Right ventricle myocardium superior (tissue), 1 donor: ENCODE results near the gene ITIH3. TPM values are rescaled to one million over a fixed set of nuclear protein-coding genes. Genes with fewer than 3 reads are reported as not detected.
A peak's percentile ranks its signal among the peaks of the same experiment; 100 is the strongest.

ENCODE experiments used
- ATAC-seq: fragments of 200-7000 bp; cut with Tn5 transposase; one replicate; pipeline ENCODE4 v1.9.1; 2020; ENCODE audit warnings: mild to moderate bottlenecking; ENCODE audit not compliant: poor library complexity
- DNase-seq: peaks from one replicate; pipeline ENCODE4 v3.0.0-alpha.2; 2020
- intact Hi-C: fragments of 100-400 bp; cut with DNase I; formaldehyde crosslinking; loops from one replicate; pipeline ENCODE4 v1.11.2; 2022
- total RNA-seq: library from RNA; stranded (reverse); fragmentation: NEBNext Ultra II Directional; extraction: Animal tissue kit (Norgen Biotek cat#: 25700); gene quantifications from one replicate; pipeline ENCODE4 v1.2.1, GENCODE V29; 2021
- donor health status: DM: no; HTN: yes; CAD: no; lungs with severe emphysema.

Gene ITIH3
- total RNA-seq, 1 donor from 2014 or later, result 0.35 TPM

DNA sequence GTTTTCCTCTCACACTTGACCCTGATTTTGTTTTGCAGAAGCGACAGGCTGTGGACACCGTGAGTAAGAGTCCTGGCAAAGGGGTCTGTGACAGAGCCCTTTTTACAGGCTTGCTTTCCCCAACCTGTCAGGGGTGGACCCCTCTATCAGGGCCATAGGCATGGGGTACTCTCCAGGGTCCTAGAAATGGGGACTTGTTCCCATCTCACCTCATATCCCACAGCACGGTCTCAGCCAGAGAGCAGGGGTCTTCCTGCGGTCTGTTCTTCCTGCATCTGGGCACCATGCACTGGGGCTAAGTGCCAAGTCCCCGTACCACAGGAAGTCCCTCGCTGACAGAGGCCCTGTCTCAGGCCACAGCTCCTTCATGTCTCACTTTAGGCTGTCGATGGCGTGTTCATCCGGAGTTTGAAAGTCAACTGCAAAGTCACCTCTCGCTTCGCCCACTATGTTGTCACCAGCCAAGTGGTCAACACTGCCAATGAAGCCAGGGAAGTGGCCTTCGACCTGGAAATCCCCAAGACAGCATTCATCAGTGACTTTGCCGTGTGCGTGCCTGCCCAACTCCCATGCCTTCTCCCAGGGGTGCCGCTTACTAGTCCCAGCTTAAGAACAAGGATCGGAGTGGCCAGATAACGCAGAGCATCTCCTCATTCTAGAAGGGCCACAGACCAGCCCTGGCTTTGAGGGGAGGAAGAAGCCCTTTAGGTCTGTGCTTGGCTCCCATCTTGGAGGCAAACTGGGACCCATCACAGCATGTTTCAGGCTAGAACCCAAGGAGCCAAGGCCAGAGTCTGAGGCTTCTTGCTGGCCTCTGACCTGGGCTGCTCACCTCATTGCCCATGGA, 16.4 kb upstream of the ITIH3 start:
- intact Hi-C loops, result no loop called here
- ATAC-seq, result no peak
- DNase-seq, result peak; percentile 30

DNA sequence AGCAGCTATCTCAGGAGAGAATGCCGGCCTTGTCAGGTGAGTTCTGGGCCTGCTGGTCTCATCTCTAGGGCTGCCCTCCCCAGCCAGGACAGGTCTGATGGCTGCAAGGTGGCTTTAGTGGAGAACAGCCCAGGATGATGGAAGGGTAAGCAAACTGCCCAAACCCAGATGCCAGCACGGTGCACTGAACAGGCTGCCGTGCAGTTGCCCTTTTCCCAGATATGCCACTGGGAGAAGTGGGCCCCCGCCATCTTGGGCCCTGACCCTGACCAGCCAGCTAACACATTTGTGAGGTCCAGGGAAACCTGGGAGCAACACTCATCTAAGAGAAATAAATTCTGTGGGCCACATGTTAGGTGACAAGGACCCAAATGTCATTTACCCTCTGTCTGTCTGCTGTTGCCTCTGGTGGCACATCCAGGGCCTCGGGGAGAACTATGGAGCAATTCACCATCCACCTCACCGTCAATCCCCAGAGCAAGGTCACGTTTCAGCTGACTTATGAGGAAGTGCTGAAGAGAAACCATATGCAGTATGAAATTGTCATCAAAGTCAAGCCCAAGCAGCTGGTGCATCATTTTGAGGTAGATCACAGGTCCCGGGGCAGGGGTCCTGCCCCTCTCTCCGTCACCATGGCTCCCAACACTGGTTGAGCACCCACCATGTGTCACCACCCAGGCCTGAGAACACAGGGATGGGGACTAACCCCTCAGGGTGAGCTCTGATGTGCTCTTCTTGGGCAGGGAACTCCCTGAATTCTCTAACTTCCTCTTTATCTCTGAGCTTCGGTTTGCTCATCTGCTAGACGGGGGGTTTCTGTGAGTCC, 15.4 kb upstream of the ITIH3 start:
- DNase-seq (peak; percentile 23), ATAC-seq (no peak)
- intact Hi-C loops, result no loop called here

DNA sequence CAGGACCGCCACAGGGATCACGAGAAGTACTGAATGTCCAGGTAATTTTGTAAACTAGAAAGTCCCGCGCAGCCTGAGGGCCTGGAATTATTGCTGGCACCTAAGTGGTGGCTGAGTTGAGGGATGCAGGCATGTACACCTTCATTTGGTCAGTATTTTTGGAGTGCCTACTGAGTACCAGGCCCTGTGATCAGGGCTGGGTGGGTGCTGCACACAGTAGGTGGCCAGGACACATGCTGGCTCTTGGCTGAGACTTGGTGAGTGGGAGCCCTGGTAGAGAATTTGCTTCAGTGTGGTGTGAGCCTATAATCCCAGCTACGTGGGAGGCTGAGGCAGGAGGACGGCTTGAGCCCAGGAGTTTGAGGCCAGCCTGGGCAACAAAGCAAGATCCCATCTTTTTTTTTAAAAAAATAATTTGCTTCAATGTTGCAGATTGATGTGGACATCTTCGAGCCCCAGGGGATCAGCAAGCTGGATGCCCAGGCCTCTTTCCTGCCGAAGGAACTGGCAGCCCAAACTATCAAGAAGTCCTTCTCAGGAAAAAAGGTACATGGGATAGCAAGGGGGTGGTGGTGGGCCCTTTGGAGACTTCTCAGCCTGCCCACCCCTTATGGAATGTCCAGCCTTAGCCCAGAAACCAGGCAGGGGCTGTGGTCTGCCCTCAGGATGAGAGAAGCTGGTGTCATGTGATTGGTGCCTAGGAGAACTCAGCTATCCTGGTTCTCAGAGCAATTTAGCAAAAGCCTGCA, 14.6 kb upstream of the ITIH3 start:
- ATAC-seq (no peak), DNase-seq (no peak)
- intact Hi-C loops, result no loop called here

DNA sequence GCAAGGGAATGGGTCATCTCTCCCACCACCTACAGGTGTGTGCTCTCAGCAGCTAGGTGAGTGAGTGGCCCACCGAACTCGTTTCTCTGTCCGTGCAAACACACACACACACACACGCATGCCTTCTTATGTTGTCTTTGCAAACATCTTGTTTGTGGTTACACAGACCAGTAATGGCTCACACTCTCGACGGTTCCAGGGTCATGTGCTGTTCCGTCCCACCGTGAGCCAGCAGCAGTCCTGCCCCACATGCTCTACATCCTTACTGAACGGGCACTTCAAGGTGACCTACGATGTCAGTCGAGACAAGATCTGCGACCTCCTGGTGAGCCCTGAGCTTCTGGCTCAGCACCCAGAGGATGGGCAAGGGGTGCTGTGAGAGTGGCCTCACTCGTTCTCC, 12.9 kb upstream of the ITIH3 start:
- peak; percentile 26 for DNase-seq
- intact Hi-C loops, result no loop called here
- no peak for ATAC-seq

DNA sequence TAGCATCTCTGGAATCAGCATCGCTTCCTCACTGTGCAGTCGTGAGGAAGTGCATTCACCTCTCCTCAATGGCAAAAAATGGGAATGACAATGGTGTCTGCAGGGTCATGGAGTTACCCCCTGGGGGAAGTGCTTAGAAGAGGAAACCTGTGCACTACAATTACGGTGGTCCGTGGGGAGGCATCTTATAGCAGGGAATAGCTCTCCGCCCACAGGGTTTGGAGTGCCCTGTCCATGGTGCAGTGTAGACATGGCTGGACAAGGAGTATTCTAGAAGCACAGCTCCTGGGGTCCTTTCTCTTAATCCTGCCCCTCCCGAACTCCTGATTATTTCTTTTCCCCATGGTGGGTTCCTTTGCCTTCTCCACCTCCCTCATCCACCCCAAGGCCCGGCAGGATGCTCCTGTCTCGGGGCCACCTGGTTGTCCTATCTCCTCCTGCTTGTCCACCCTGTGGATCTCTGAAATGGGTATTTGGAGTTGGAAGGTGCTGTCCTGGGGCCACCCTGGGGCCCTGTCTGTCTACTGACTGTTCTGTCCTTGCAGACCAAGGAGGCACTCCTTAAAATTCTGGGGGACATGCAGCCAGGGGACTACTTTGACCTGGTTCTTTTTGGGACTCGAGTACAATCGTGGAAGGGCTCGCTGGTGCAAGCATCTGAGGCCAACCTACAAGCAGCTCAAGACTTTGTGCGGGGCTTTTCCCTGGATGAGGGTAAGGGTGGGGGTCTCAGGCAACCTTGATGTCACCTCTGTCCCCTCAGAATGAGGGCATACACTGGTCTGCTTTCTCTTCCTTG, 12.0 kb upstream of the ITIH3 start:
- DNase-seq, result peak; percentile 11
- no peak for ATAC-seq
- intact Hi-C loops, result no loop called here

DNA sequence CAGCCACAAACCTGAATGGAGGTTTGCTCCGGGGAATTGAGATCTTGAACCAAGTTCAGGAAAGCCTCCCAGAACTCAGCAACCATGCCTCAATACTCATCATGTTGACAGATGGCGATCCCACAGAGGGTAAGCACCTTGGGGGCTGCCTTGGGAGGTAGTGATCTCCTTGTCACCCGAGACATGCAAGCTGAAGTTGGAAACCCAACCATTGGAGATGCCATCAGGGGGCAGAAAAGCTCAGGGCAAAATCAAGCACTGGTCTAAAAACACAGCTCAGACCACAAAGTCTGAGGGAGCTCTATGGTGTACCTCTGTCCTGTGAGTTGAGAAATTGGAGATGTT, 11.4 kb upstream of the ITIH3 start:
- intact Hi-C loops, result no loop called here
- no peak for ATAC-seq
- no peak for DNase-seq

DNA sequence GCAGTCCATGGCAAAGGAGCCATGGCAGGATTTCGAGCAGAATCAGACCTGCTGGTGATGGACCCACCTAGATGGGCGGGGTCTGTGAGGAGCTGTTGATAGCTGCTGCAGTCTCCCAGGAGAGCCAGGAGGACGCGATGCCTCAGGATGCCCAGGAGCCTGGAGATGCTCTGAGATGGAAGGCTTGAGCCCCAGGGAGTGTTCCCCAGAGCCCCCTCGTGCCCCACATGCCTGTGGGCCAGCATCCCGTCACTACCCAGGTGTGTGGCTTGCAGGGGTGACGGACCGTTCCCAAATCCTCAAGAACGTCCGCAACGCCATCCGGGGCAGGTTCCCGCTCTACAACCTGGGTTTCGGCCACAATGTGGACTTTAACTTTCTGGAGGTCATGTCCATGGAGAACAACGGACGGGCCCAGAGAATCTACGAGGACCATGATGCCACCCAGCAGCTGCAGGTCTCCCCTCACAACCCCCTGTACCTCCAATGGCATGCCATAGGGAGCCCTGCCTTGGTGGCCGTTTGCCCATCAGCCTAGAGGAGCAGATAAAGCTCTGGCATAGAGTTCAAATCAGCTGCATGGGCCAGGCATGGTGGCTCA, 10.5 kb upstream of the ITIH3 start:
- peak; percentile 29 for DNase-seq
- intact Hi-C loops, result no loop called here
- ATAC-seq, result no peak

DNA sequence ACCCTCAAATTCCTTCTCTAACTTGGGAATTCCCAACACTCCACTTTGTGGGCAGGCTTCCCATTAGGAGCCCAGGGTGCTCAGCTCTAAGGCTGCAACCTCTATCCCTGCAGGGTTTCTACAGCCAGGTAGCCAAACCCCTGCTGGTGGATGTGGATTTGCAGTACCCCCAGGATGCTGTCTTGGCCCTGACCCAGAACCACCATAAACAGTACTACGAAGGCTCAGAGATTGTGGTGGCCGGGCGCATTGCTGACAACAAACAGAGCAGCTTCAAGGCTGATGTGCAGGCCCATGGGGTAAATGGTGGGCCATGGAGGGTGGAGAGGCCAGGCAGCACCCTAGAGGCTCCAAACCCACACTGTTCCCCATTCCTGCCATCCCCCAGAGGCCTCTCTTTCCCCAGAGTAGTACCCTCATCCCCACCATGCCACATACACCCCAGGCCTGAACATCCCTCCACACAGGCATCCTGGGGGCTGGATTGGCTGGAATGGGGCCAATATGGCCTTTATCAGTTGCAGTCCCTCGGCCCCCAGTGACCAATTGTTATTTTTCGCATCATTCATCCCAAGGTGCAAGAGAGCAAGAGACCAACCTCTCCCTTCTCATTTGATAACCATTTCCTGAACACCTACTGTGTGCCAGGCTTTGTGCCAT, 9.5 kb upstream of the ITIH3 start:
- DNase-seq (peak; percentile 21), ATAC-seq (no peak)
- intact Hi-C loops, result no loop called here

DNA sequence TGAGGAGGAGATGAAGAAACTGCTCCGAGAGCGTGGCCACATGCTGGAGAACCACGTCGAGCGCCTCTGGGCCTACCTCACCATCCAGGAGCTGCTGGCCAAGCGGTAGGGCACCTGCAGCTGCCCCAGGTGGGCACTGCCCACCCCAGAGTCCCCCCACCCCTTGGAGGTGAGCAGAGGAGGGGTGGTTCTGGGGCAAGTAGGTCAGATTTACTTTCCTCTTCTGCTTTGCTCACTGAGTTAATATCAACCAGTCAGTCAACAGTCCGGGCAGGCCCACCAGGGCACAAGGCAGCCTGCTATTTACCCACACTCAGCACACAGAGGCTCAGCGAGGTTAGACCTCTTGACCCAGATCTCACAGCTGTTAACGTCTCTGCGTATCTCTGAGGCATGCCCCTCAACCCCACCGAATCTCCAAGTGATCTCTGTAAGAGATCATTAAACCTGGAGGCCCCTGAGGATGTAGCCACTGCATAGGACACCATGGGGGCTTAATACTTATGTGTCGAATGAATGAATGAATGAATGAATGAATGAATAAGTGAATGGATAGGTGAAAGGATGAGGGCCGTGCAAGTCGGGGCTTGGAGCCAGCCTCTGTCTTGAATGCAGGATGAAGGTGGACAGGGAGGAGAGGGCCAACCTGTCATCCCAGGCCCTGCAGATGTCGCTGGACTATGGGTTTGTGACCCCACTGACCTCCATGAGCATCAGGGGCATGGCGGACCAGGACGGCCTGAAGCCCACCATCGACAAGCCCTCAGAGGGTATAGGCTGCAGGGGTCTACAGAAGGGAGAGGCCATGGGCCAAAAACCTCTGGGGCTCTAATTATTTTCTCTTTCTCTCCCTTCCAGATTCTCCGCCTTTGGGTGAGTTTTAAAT, 8.0 kb upstream of the ITIH3 start:
- DNase-seq (peak; percentile 22), ATAC-seq (no peak)
- intact Hi-C loops, result no loop called here

DNA sequence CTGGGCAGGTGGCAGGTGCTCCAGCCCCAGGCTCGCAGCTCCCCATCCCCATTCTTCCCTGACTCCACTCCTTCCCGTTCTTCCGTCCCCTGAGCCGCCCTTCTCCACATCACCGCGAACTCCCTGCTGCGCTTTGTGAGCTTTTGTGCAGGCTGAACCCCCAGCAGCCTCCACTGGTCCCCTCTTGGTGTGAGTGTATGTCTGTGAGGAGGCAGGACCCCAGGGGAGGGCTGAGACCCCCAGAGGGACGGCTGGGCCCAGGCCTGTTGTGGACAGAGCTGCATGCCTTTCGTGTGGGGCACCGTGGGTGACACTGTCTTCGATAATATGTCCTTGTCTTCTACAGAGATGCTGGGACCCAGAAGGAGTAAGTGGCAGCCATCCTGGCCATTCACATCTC, 7.3 kb upstream of the ITIH3 start:
- DNase-seq (peak; percentile 12), ATAC-seq (no peak)
- intact Hi-C loops, result no loop called here

DNA sequence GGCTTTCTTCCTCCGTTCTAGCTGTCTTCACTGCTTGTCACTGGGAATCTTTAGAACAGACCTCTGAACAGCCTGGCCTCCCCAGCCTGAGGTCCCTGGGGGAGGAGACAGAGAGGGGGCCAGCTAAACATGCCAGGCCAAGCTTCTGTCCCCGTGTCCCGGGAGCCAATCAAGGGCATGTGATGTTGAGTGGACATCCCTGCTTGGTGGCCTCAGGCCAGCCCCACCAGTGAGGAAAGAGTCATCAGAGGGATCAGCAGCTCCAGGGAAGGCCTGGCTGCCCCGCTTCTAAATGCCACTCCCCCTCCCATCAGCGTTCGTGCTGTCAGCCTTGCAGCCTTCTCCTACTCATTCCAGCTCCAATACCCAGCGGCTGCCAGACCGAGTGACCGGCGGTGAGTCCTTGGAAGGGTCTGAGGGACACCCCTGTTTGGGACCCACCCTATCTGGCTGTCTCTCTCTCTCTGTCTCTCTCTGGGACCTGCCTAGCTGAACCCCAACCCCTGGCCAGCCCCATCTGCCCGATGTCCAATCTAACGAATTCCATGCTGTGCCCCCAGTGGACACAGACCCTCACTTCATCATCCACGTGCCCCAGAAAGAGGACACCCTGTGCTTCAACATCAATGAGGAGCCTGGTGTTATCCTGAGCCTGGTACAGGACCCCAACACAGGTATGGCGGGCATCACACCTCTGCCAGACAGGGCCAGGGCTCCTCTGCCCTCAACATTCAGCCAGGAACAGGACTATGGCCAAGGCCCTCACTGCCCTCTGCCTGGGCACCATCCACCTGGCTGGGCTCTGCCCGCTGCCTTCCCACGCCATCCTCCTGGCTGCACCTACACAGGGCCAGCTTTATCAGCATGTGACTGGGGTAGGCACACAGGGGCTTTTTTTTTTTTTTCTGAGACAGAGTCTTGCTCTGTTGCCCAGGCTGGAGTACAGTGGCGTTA, 6.6 kb upstream of the ITIH3 start:
- DNase-seq (peak; percentile 31), ATAC-seq (no peak)
- intact Hi-C loops, result no loop called here

DNA sequence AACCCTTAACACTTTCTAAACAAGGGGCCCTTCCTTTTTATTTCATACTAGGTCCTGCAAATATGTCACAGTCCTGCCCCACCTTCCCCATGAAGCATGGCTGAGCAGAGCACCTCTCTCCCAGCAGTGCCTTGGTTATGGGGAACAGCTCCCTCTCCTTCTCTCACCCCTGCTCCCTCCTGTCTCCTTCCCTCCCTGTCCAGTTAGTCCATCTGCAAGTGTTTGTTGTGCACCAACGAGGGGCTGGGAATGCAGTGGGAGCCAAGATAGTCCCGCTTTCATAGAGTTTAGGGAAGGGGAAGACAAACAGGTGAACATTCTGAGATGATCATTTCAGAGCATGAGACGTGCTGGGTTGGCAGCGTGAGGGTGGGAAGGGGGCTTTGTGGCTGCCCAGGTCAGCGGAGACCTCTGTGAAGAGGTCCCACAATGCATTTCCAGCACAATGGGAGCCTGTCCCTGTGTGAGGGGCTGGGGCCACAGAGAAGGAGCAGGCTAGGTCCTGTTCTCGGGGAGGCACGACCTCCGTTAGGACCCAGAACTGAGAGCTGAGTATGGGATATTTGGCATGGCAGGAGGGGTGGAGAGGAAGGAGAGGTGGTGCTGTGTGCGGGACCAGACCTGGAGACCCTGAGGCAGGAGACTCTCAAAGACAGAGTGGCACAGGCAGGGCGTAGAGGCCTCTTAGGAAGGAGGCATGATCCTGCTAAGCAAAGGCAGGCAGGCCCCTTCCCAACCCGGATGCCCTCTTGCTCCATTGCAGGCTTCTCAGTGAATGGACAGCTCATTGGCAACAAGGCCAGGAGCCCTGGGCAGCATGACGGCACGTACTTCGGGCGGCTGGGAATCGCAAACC, 5.5 kb upstream of the ITIH3 start:
- no peak for ATAC-seq
- intact Hi-C loops, result no loop called here
- DNase-seq, result no peak

DNA sequence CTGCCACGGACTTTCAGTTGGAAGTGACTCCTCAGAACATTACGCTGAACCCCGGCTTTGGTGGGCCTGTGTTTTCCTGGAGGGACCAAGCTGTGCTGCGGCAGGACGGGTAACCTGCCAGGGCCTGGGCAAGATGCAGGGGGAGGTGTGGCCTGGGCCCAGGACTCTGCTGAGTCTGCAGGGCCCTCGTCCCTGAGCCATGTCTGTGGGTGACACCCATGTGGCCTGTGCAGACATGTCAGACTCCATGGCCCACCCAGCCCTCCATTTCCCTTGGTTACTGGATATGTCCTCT, 4.9 kb upstream of the ITIH3 start:
- intact Hi-C loops, result no loop called here
- DNase-seq (no peak), ATAC-seq (no peak)

DNA sequence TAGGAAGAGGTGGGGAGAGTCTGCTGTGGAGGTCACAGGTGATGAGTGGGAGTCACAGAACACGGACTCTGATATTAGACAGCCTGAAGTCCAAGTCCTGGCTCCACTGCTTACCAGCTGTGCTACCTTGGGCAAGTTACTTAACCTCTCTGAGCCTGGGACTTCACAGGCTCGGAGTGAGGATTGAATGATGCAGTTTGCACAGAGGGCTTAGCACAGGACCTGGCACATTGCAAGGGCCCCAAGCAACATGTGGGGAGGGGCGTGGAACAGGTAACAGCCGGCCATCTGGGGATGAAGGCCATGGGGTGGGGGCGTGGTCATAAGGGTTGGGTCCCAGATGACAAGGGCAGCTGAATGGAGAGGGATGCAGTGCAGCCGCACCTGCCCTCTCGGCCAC, 4.3 kb upstream of the ITIH3 start:
- intact Hi-C loops, result no loop called here
- no peak for DNase-seq

DNA sequence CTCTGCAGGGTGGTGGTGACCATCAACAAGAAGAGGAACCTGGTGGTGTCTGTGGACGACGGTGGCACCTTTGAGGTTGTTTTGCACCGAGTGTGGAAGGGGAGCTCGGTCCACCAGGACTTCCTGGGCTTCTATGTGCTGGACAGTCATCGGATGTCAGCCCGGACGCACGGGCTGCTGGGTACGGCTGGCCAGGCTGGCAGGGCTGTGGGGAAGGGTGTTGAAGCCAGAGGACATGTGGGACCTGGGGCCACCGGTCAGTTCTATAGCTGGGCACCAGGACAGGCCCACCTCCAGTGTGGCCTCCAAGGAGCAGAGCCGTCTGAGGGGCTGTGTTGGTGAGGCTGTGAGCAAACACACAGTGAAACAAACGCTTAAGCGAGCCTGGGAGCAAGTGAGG, 3.9 kb upstream of the ITIH3 start:
- ATAC-seq, result no peak
- DNase-seq, result no peak
- intact Hi-C loops, result no loop called here

More for the DNA sequence above, 4.3 kb upstream of the ITIH3 start:
- no peak for ATAC-seq
